Lung (tissue), 12 donors: ENCODE data around the gene TMX3. TPM values are rescaled to one million over a fixed set of nuclear protein-coding genes. Genes with fewer than 3 reads are reported as not detected.

Experiments used
- ATAC-seq: fragments of 200-7000 bp; cut with Tn5 transposase; one replicate; pipeline ENCODE4 v1.9.1; 2020; ENCODE audit warnings: moderate number of reproducible peaks; ENCODE audit not compliant: insufficient read depth, low FRiP score
- DNase-seq, 3 donors: peaks; one replicate each; pipeline ENCODE4 v3.0.0-alpha.2; 2013 to 2017
- H3K27ac ChIP-seq, 2 donors: one replicate each; pipeline ENCODE4 v1.5.1; 2013; ENCODE audit warnings: mild to moderate bottlenecking in 2 of 2, moderate library complexity in 2 of 2, control low read depth in 1 of 2, inconsistent platforms in 1 of 2, low read depth in 1 of 2, low read length in 1 of 2
- H3K27me3 ChIP-seq, 3 donors: one replicate each; pipeline ENCODE4 v1.5.1; 2013; ENCODE audit warnings: low read length in 2 of 3; ENCODE audit not compliant: control insufficient read depth in 3 of 3, insufficient read depth in 3 of 3
- H3K36me3 ChIP-seq, 4 donors: one replicate each; pipeline ENCODE4 v1.5.1; 2013; ENCODE audit warnings: low read length in 4 of 4, mild to moderate bottlenecking in 1 of 4, moderate library complexity in 1 of 4; ENCODE audit not compliant: control insufficient read depth in 4 of 4, insufficient read depth in 4 of 4
- H3K4me1 ChIP-seq, 5 donors: one replicate each; pipeline ENCODE4 v1.5.1; 2013; ENCODE audit warnings: low read length in 5 of 5, mild to moderate bottlenecking in 2 of 5, moderate library complexity in 1 of 5; ENCODE audit not compliant: control insufficient read depth in 5 of 5, insufficient read depth in 5 of 5
- H3K4me3 ChIP-seq: one replicate; pipeline ENCODE4 v1.5.1; 2013; ENCODE audit warnings: mild to moderate bottlenecking, control low read depth, moderate library complexity
- H3K9ac ChIP-seq, 2 donors: one replicate each; pipeline ENCODE4 v1.5.1; 2013; ENCODE audit warnings: low read length in 2 of 2, control low read depth in 1 of 2; ENCODE audit not compliant: insufficient read depth in 1 of 2
- H3K9me3 ChIP-seq, 4 donors: one replicate each; pipeline ENCODE4 v1.5.1; 2013; ENCODE audit warnings: low read length in 3 of 4, mild to moderate bottlenecking in 1 of 4, moderate library complexity in 1 of 4; ENCODE audit not compliant: control insufficient read depth in 4 of 4, insufficient read depth in 3 of 4
- CTCF ChIP-seq: IDR thresholded peaks from 2 replicates; pipeline ENCODE4 v1.5.1; 2012; ENCODE audit warnings: mild to moderate bottlenecking; ENCODE audit errors: control extremely low read depth, extremely low read depth
- WGBS, 2 donors: extraction: QIAGEN DNeasy Blood & Tissue Kit; methylation state at CpG; one replicate each; pipeline ENCODE4 v1.1.7; 2013; 5-methylcytosine and 5-hydroxymethylcytosine counted together
- polyA plus RNA-seq, 2 donors: library from polyadenylated mRNA; stranded (reverse); fragments of 200-250 nt; gene quantifications; one replicate each; pipeline ENCODE4 v1.2.1, GENCODE V29; 2013
- total RNA-seq, 2 donors: library from RNA; depleted of rRNA in 1 of 2; stranded (reverse); fragments of >200 nt in 1 of 2; gene quantifications; one replicate each; pipeline ENCODE4 v1.2.1, GENCODE V29; 2014 to 2021
- donor health status: control.
- donor health status: control.
- donor health status: Bipolar disorder and iron deficiency.
- donor health status: healthy.
- donor health status: DM: yes; HTN: yes; CAD: no.

TMX3 gene
- total and polyA plus RNA-seq, 4 donors = 23.9 to 78.6 (median 41.9) TPM

GRCh38 chr18:68739462-68739861, 24.6 kb upstream of the TMX3 start:
- H3K9me3 ChIP-seq = no peaks in the 10 kb centered on the region
- no peak for DNase-seq
- no peak overlapping the region for H3K4me3 ChIP-seq
- no peaks in the 10 kb centered on the region for H3K36me3 ChIP-seq
- ATAC-seq = no peak
- H3K27ac ChIP-seq = no peak overlapping the region
- peaks cover 0 to 5% (median 0%) of the 10 kb centered on the region in 5 donors for H3K4me1 ChIP-seq
- H3K9ac ChIP-seq = no peak overlapping the region
- H3K27me3 ChIP-seq = no peaks in the 10 kb centered on the region
- WGBS, 2 donors = 94 to 100% methylated on average over 1 of the region's 1 CpG
- TF ChIP-seq CTCF = no peak

GRCh38 chr18:68738564-68738963, 23.7 kb upstream of the TMX3 start:
- no peak for TF ChIP-seq CTCF
- peaks cover 0 to 5% (median 0%) of the 10 kb centered on the region in 5 donors for H3K4me1 ChIP-seq
- DNase-seq = no peak
- no peaks in the 10 kb centered on the region for H3K9me3 ChIP-seq
- no peaks in the 10 kb centered on the region for H3K27me3 ChIP-seq
- WGBS, 2 donors = 92 to 93% methylated on average over 5 of the region's 5 CpGs
- no peak for ATAC-seq
- H3K27ac ChIP-seq = no peak overlapping the region
- H3K9ac ChIP-seq = no peak overlapping the region
- no peak overlapping the region for H3K4me3 ChIP-seq
- no peaks in the 10 kb centered on the region for H3K36me3 ChIP-seq

- ATAC-seq (peak; percentile 84), DNase-seq (peak in 2 of 3 donors; percentile 74 to 75)
- H3K4me1 ChIP-seq = peaks cover 0 to 5% (median 0%) of the 10 kb centered on the region in 5 donors
- 44 to 55% methylated on average over 3 of the region's 3 CpGs for WGBS, 2 donors
- no peak overlapping the region for H3K9ac ChIP-seq
- H3K27me3 ChIP-seq = no peaks in the 10 kb centered on the region
- H3K9me3 ChIP-seq = no peaks in the 10 kb centered on the region
- H3K4me3 ChIP-seq = no peak overlapping the region
- no peaks in the 10 kb centered on the region for H3K36me3 ChIP-seq
- peak; percentile 31 for TF ChIP-seq CTCF
- no peak overlapping the region for H3K27ac ChIP-seq
Observed at GRCh38 chr18:68735483-68736343, 20.8 kb upstream of the TMX3 start.
